ENCODE data around the gene INPP5E. TPM values are rescaled to one million over a fixed set of nuclear protein-coding genes. Genes with fewer than 3 reads are reported as not detected.

The INPP5E gene
- total RNA-seq, 1 donor from 2014 or later, result 29.6 TPM

DNA sequence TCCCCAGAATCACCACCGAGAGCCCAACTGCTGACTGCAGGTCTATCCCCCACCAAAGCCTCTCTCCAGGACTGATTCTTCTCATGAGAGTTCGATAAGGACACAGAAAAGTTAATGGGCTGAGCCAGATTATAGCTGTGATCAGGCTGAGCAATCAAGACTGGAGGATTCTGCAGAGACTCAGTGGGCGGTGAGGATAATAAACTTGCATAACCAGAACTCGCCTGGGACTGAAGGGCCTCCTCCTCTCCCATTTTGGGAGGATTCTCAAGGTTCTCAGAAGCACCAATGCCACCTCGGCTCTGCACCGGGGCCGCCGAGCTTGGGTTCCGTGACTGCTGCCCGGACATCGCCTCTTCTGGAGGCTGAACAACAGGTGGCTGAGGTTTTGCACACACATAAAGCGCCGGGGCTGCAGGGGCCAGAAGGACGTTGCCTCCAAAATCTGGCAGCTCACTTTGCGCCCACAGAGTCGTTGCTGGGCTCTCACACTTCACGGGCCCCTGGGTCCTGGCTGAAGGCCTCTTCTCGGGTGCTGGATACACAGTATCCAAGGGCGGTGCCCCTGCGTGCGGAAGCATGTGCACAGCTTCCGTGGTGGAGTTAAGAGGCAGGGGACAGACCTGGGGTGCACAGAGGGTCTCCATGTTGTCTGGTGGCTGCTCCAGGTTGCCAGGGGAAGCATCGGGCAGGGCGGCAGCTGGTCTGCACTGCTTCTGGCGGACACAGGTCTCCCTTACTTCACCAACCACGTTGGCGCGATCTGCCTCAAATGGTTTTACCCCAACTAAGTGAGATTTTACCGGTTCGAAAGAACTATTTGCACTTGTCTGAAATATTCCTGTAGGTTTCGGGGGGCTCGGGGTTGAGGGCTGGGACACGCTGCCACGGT, 35.6 kb upstream of the INPP5E start:
- Mint-ChIP-seq H3K36me3 (ENCODE audit: low read depth) (peaks cover 2% of the 10 kb centered on the region), H3K4me1 (peaks cover 4% of the 10 kb centered on the region), H3K9me3 (no peaks in the 10 kb centered on the region), H3K27me3 (ENCODE audit: low read depth) (no peaks in the 10 kb centered on the region), H3K27ac (ENCODE audit: unreplicated experiment) (no peak overlapping the region), H3K4me3 (no peak overlapping the region)
- TF ChIP-seq CTCF (conservative IDR thresholded peaks at IDR 0.05), result no peak
- DNase-seq (ENCODE audit: low read depth, low spot score), result no peak

- H3K36me3 Mint-ChIP-seq (ENCODE audit: low read depth), result peaks cover 2% of the 10 kb centered on the region
Measured at GRCh38 chr9:136474021-136474640, 34.5 kb upstream of the INPP5E start.

GRCh38 chr9:136473354-136473721, 33.7 kb upstream of the INPP5E start:
- H3K27ac Mint-ChIP-seq (ENCODE audit: unreplicated experiment), result no peak overlapping the region
- no peaks in the 10 kb centered on the region for H3K9me3 Mint-ChIP-seq
- no peak for TF ChIP-seq CTCF (conservative IDR thresholded peaks at IDR 0.05)
- H3K27me3 Mint-ChIP-seq (ENCODE audit: low read depth), result no peaks in the 10 kb centered on the region
- no peak for DNase-seq (ENCODE audit: low read depth, low spot score)
- no peak overlapping the region for H3K4me3 Mint-ChIP-seq
- H3K4me1 Mint-ChIP-seq, result no peaks in the 10 kb centered on the region
- H3K36me3 Mint-ChIP-seq (ENCODE audit: low read depth), result peaks cover 2% of the 10 kb centered on the region

More at GRCh38 chr9:136474021-136474640, 34.5 kb upstream of the INPP5E start:
- no peak for DNase-seq (ENCODE audit: low read depth, low spot score)
- no peak for TF ChIP-seq CTCF (conservative IDR thresholded peaks at IDR 0.05)
- no peak overlapping the region for H3K4me3 Mint-ChIP-seq
- H3K4me1 Mint-ChIP-seq, result no peaks in the 10 kb centered on the region
- no peaks in the 10 kb centered on the region for H3K27me3 Mint-ChIP-seq (ENCODE audit: low read depth)
- H3K27ac Mint-ChIP-seq (ENCODE audit: unreplicated experiment), result no peak overlapping the region
- no peaks in the 10 kb centered on the region for H3K9me3 Mint-ChIP-seq

GRCh38 chr9:136472640-136473353, 33.2 kb upstream of the INPP5E start:
- Mint-ChIP-seq H3K36me3 (ENCODE audit: low read depth) (peaks cover 2% of the 10 kb centered on the region), H3K4me3 (no peak overlapping the region), H3K9me3 (no peaks in the 10 kb centered on the region), H3K27ac (ENCODE audit: unreplicated experiment) (no peak overlapping the region), H3K27me3 (ENCODE audit: low read depth) (no peaks in the 10 kb centered on the region), H3K4me1 (no peaks in the 10 kb centered on the region)
- no peak for DNase-seq (ENCODE audit: low read depth, low spot score)
- TF ChIP-seq CTCF (conservative IDR thresholded peaks at IDR 0.05), result no peak

GRCh38 chr9:136471802-136472487, 32.3 kb upstream of the INPP5E start:
- H3K9me3 Mint-ChIP-seq, result no peaks in the 10 kb centered on the region
- no peaks in the 10 kb centered on the region for H3K27me3 Mint-ChIP-seq (ENCODE audit: low read depth)
- peaks cover under 1% of the 10 kb centered on the region for H3K36me3 Mint-ChIP-seq (ENCODE audit: low read depth)
- DNase-seq (ENCODE audit: low read depth, low spot score), result no peak
- H3K4me1 Mint-ChIP-seq, result no peaks in the 10 kb centered on the region
- no peak for TF ChIP-seq CTCF (conservative IDR thresholded peaks at IDR 0.05)
- no peak overlapping the region for H3K27ac Mint-ChIP-seq (ENCODE audit: unreplicated experiment)
- H3K4me3 Mint-ChIP-seq, result no peak overlapping the region
